GM19468 (cell line): ENCODE results near the gene SMURF2.
"Not testable (repeated sequence)": the region's sequence is repeated elsewhere in the genome, so short reads cannot be mapped to it uniquely, and the experiment has no call there.

Experiments
- ATAC-seq: cut with Tn5 transposase; IDR thresholded peaks from one replicate; pipeline ENCODE4 v1.9.1; 2021; ENCODE audit warnings: mild to moderate bottlenecking, moderate library complexity, moderate number of reproducible peaks; ENCODE audit not compliant: unreplicated experiment; ENCODE audit errors: extremely low read depth

Gene SMURF2

GRCh38 chr17:64634218-64634617 lies 27.9 kb downstream of the SMURF2 start:
- ATAC-seq: no peak

GRCh38 chr17:64632606-64633005 lies 29.5 kb downstream of the SMURF2 start:
- ATAC-seq: no peak

- no peak for ATAC-seq
These were observed 29.9 kb downstream of the SMURF2 start for GRCh38 chr17:64632194-64632593.

- ATAC-seq: no peak
These were observed 31.5 kb downstream of the SMURF2 start for GRCh38 chr17:64630309-64631223.

- peak; percentile 29 for ATAC-seq
These were observed 33.5 kb downstream of the SMURF2 start for GRCh38 chr17:64628641-64629040.

GRCh38 chr17:64627797-64628196 lies 34.3 kb downstream of the SMURF2 start:
- ATAC-seq: no peak

- ATAC-seq: no peak
These were observed 35.3 kb downstream of the SMURF2 start for GRCh38 chr17:64626827-64627226.

- no peak for ATAC-seq
These were observed 36.6 kb downstream of the SMURF2 start for GRCh38 chr17:64625541-64625940.

- ATAC-seq: no peak
These were observed 39.0 kb downstream of the SMURF2 start for GRCh38 chr17:64622931-64623654.

- ATAC-seq: no peak
These were observed 40.3 kb downstream of the SMURF2 start for GRCh38 chr17:64621772-64622171.

- no peak for ATAC-seq
These were observed 43.3 kb downstream of the SMURF2 start for GRCh38 chr17:64618848-64619247.

- ATAC-seq: no peak
These were observed 44.9 kb downstream of the SMURF2 start for GRCh38 chr17:64617125-64617780.

- ATAC-seq: no peak
These were observed 47.0 kb downstream of the SMURF2 start for GRCh38 chr17:64615028-64615677.

GRCh38 chr17:64614266-64615027 lies 47.7 kb downstream of the SMURF2 start:
- ATAC-seq: no peak

- ATAC-seq: no peak
These were observed 50.7 kb downstream of the SMURF2 start for GRCh38 chr17:64611369-64611768.

- not testable (repeated sequence) for ATAC-seq
These were observed 51.9 kb downstream of the SMURF2 start for GRCh38 chr17:64610244-64610643.

GRCh38 chr17:64608571-64608981 lies 53.5 kb downstream of the SMURF2 start:
- no peak for ATAC-seq

- ATAC-seq: no peak
These were observed 54.1 kb downstream of the SMURF2 start for GRCh38 chr17:64607862-64608565.

GRCh38 chr17:64604532-64604931 lies 57.6 kb downstream of the SMURF2 start:
- not testable (repeated sequence) for ATAC-seq
